PC-9 (cell line): ENCODE measurements around the gene S100A4. TPM values are rescaled to one million over a fixed set of nuclear protein-coding genes. Genes with fewer than 3 reads are reported as not detected.

ENCODE experiments used
- BruUV-seq: library from RNA; stranded (reverse); fragments of 400-500 nt; replicated peaks from 2 replicates; lab custom pipeline; 2021; lab: Mats Ljungman, UMichigan
- CTCF ChIA-PET: fragments of 300-600 bp; sonication (Branson Sonifier 250); formaldehyde crosslinking; loops from one replicate; lab custom pipeline; 2022; ENCODE audit warnings: antibody characterized with exemption; lab: Charles Lee
- POLR2A ChIA-PET: fragments of 300-600 bp; sonication (Branson Sonifier 250); formaldehyde crosslinking; loops from one replicate; lab custom pipeline; 2022; ENCODE audit warnings: antibody characterized with exemption; ENCODE audit not compliant: unreplicated experiment; lab: Charles Lee
- DNase-seq, 2 experiments: peaks; one replicate each; pipeline versions ENCODE4 v3.0.0 to v3.0.0-alpha.2; 2015 to 2022; ENCODE audit warnings: mixed read lengths in 1 of 2
- H2AFZ ChIP-seq: fragments of 200-600 bp; sonication (generic); 2 replicates; pipeline ENCODE4 v1.8.1; 2017; ENCODE audit warnings: antibody characterized with exemption
- H3F3A ChIP-seq: fragments of 200-600 bp; sonication (generic); 2 replicates; pipeline ENCODE4 v1.8.1; 2017; ENCODE audit warnings: antibody characterized with exemption, mild to moderate bottlenecking, low read depth; ENCODE audit not compliant: insufficient read depth
- H3K27ac ChIP-seq: fragments of 200-600 bp; sonication (generic); 2 replicates; pipeline ENCODE4 v1.6.1; 2016; ENCODE audit warnings: mixed run types
- H3K27me3 ChIP-seq: fragments of 200-600 bp; sonication (generic); 2 replicates; pipeline ENCODE4 v1.6.1; 2016; ENCODE audit warnings: low read depth, mixed run types; ENCODE audit not compliant: insufficient read depth
- H3K36me3 ChIP-seq: fragments of 200-600 bp; sonication (generic); 2 replicates; pipeline ENCODE4 v1.6.1; 2016; ENCODE audit warnings: low read depth, mixed run types
- H3K4me1 ChIP-seq: fragments of 200-600 bp; sonication (generic); replicated peaks from 2 replicates; pipeline ENCODE4 v1.6.1; 2016; ENCODE audit warnings: mixed run types; ENCODE audit not compliant: insufficient read depth
- H3K4me2 ChIP-seq: fragments of 200-600 bp; sonication (generic); 2 replicates; pipeline ENCODE4 v1.6.1; 2017; ENCODE audit warnings: mixed run types
- H3K4me3 ChIP-seq: fragments of 200-600 bp; sonication (generic); 2 replicates; pipeline ENCODE4 v1.6.1; 2016; ENCODE audit warnings: mixed run types
- H3K79me2 ChIP-seq: fragments of 200-600 bp; sonication (generic); 2 replicates; pipeline ENCODE4 v1.6.1; 2017; ENCODE audit warnings: low read depth, mixed run types
- H3K9me2 ChIP-seq: fragments of 200-600 bp; sonication (generic); 2 replicates; pipeline ENCODE4 v1.8.1; 2017; ENCODE audit warnings: mild to moderate bottlenecking; ENCODE audit not compliant: insufficient read depth
- H3K9me3 ChIP-seq: fragments of 200-600 bp; sonication (generic); 2 replicates; pipeline ENCODE4 v1.8.1; 2016; ENCODE audit warnings: low read depth; ENCODE audit not compliant: insufficient read depth
- H4K20me1 ChIP-seq: fragments of 200-600 bp; sonication (generic); 2 replicates; pipeline ENCODE4 v1.8.1; 2017; ENCODE audit not compliant: insufficient read depth
- EZH2 ChIP-seq: fragments of 200-600 bp; sonication (generic); IDR thresholded peaks from 2 replicates; pipeline ENCODE4 v1.8.0; 2017; ENCODE audit warnings: antibody characterized with exemption, low read depth
- intact Hi-C: fragments of 100-400 bp; cut with micrococcal nuclease; formaldehyde crosslinking; loops from one replicate; pipeline ENCODE4 v1.10.0; 2022; ENCODE audit not compliant: unreplicated experiment
- total RNA-seq: library from RNA; stranded (reverse); gene quantifications from 2 replicates; pipeline ENCODE4 v1.2.3, GENCODE V29; 2021
- TF ChIP-seq, protein P1 (sequence below): fragments of 200-600 bp; sonication (generic); conservative IDR thresholded peaks from 2 replicates; pipeline ENCODE4 v1.6.1; 2017; ENCODE audit warnings: mixed run types, antibody characterized with exemption, mild to moderate bottlenecking, moderate library complexity

S100A4 gene
- total RNA-seq, 1 experiment from 2014 or later, result 303 TPM

DNA sequence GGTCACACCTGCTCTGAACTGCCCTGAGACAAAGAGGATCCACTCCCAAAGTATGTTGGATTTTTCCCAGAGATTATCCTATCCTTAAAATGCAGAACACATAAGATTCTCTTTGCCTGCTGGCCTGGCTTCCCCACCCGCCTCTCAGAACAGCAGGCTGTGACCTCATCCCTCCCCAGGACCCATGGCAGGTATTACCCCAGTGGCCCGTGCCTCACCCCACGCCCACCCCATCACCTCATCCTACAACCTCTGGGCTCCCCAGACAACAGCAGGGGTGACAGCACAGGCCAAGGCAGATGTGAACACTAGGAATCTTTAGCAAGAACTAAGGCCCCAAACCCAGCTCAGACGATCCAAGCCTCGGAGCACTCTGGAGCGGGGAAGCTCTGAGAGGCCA is 50.1 kb downstream of the S100A4 start:
- ChIA-PET POLR2A (no interaction called here), CTCF (interaction anchor here (0.6 to 1.7 kb wide), 4 partner anchors 19 to 478 kb away, joined by 3 to 9 read pairs (median 4); no protein-coding TSS in a partner anchor)
- H3K79me2 ChIP-seq, result no peaks in the 10 kb centered on the region
- H3K36me3 ChIP-seq, result no peaks in the 10 kb centered on the region
- no peak overlapping the region for H2AFZ ChIP-seq
- no peaks in the 10 kb centered on the region for H3K27me3 ChIP-seq
- no peak overlapping the region for H3K27ac ChIP-seq
- no peaks in the 10 kb centered on the region for H4K20me1 ChIP-seq
- TF ChIP-seq, protein P1, sequence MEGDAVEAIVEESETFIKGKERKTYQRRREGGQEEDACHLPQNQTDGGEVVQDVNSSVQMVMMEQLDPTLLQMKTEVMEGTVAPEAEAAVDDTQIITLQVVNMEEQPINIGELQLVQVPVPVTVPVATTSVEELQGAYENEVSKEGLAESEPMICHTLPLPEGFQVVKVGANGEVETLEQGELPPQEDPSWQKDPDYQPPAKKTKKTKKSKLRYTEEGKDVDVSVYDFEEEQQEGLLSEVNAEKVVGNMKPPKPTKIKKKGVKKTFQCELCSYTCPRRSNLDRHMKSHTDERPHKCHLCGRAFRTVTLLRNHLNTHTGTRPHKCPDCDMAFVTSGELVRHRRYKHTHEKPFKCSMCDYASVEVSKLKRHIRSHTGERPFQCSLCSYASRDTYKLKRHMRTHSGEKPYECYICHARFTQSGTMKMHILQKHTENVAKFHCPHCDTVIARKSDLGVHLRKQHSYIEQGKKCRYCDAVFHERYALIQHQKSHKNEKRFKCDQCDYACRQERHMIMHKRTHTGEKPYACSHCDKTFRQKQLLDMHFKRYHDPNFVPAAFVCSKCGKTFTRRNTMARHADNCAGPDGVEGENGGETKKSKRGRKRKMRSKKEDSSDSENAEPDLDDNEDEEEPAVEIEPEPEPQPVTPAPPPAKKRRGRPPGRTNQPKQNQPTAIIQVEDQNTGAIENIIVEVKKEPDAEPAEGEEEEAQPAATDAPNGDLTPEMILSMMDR, result no peak
- TF ChIP-seq EZH2, result no peak
- H3K4me1 ChIP-seq, result peaks cover 16% of the 10 kb centered on the region
- peaks cover 18% of the 10 kb centered on the region for H3F3A ChIP-seq
- DNase-seq, result no peak
- intact Hi-C loops, result loop anchor here (1.0 kb wide), 1 partner anchor 142 kb away; no protein-coding TSS in a partner anchor
- H3K9me2 ChIP-seq, result no peaks in the 10 kb centered on the region
- H3K9me3 ChIP-seq, result no peaks in the 10 kb centered on the region
- no TSS peak for BruUV-seq
- no peak overlapping the region for H3K4me3 ChIP-seq
- no peak overlapping the region for H3K4me2 ChIP-seq

DNA sequence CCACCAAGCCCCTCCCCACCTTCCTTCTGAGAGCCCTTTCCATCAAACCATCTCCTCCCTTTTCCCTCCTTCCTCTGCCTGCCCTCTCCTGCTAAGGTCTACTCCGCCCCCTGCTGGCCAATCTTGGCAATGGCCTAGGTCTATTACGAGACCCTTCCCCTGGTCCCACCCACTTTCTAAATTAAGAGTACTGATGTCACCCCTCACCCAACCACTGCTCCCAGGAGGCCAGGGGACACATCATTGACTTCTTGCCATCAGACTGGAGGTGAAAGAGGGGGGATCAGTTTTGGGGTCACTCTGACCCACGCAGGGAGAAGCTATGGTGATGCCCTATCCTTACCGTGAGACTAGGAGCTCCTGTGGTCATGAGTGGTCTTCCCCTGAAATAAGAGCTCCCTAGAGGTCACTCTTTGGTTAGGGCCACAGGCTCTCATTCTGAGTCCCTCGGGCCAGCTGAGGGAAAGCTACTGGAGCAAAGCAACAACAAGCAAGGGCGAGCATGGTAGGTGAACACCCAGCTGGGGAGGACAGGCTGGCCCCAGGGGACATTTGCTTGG is 50.5 kb downstream of the S100A4 start:
- Histone ChIP-seq H3K36me3 (no peaks in the 10 kb centered on the region), H3K4me1 (peaks cover 19% of the 10 kb centered on the region), H3K9me2 (no peaks in the 10 kb centered on the region), H3K4me2 (no peak overlapping the region), H3K4me3 (no peak overlapping the region), H4K20me1 (no peaks in the 10 kb centered on the region), H3K79me2 (no peaks in the 10 kb centered on the region), H2AFZ (no peak overlapping the region), H3K9me3 (no peaks in the 10 kb centered on the region), H3K27ac (no peak overlapping the region), H3F3A (peaks cover 23% of the 10 kb centered on the region), H3K27me3 (no peaks in the 10 kb centered on the region)
- ChIA-PET CTCF (interaction anchor here (0.6 to 1.7 kb wide), 5 partner anchors 19 to 477 kb away, joined by 3 to 9 read pairs (median 5); partner anchors contain the start of gene S100A9), POLR2A (no interaction called here)
- TF ChIP-seq EZH2, result no peak
- TF ChIP-seq, protein P1, result peak; percentile 98
- no TSS peak for BruUV-seq
- peak in 1 of 2 experiments; percentile 72 for DNase-seq
- intact Hi-C loops, result loop anchor here (1.0 kb wide), 1 partner anchor 142 kb away; no protein-coding TSS in a partner anchor

Other genes starting within 250 kb of the S100A4 start
- gene PGLYRP3, start 232.9 kb downstream of the S100A4 start, total RNA-seq, result not detected in 2 replicates
- gene PGLYRP4, start 197.0 kb downstream of the S100A4 start, total RNA-seq, result not detected in 2 replicates
- gene S100A9, start 188.0 kb downstream of the S100A4 start, total RNA-seq, result 2.1 and 4.3 TPM in 2 replicates
- gene S100A12, start 170.2 kb downstream of the S100A4 start, total RNA-seq, result not detected in 2 replicates
- gene S100A8, start 154.7 kb downstream of the S100A4 start, total RNA-seq, result not detected in 2 replicates
- not detected in 2 replicates for gene S100A7A, start 129.3 kb downstream of the S100A4 start, total RNA-seq
- gene S100A7, start 85.2 kb downstream of the S100A4 start, total RNA-seq, result not detected in 2 replicates
- gene S100A6, start 9.8 kb downstream of the S100A4 start, total RNA-seq, result 873 and 994 TPM in 2 replicates
- 7.2 and 11.1 TPM in 2 replicates for gene S100A5, start 4.9 kb downstream of the S100A4 start, total RNA-seq
- gene S100A3, start 3.5 kb upstream of the S100A4 start, total RNA-seq, result 1.5 and 2.4 TPM in 2 replicates
- gene S100A2, start 20.0 kb upstream of the S100A4 start, total RNA-seq, result 145 and 147 TPM in 2 replicates
- 226 and 276 TPM in 2 replicates for gene S100A16, start 67.3 kb upstream of the S100A4 start, total RNA-seq
- gene S100A14, start 70.5 kb upstream of the S100A4 start, total RNA-seq, result 411 and 486 TPM in 2 replicates
- 120 and 144 TPM in 2 replicates for gene S100A13, start 81.7 kb upstream of the S100A4 start, total RNA-seq
- gene S100A1, start 82.6 kb upstream of the S100A4 start, total RNA-seq, result 0.46 and 1.0 TPM in 2 replicates
- gene CHTOP, start 88.3 kb upstream of the S100A4 start, total RNA-seq, result 75.1 and 83.9 TPM in 2 replicates
- gene SNAPIN, start 112.9 kb upstream of the S100A4 start, total RNA-seq, result 25.4 and 29.5 TPM in 2 replicates
- 131 and 145 TPM in 2 replicates for gene ILF2, start 125.2 kb upstream of the S100A4 start, total RNA-seq
- 0.53 and 0.98 TPM in 2 replicates for gene NPR1, start 132.9 kb upstream of the S100A4 start, total RNA-seq
- gene INTS3, start 182.2 kb upstream of the S100A4 start, total RNA-seq, result 62.5 and 91.7 TPM in 2 replicates
- gene SLC27A3, start 229.6 kb upstream of the S100A4 start, total RNA-seq, result 14.4 and 17.1 TPM in 2 replicates